WI38 (cell line): Measurements from ENCODE around the gene FMO3.

ENCODE experiments used
- H3K4me3 ChIP-seq: 2 replicates; pipeline ENCODE4 v1.5.1; 2011; ENCODE audit warnings: low read depth, mild to moderate bottlenecking, control low read depth, low read length
- TF ChIP-seq, protein P1 (sequence below): IDR thresholded peaks from 2 replicates; pipeline ENCODE4 v1.5.1; 2012; ENCODE audit warnings: low read depth, mild to moderate bottlenecking, control low read depth, low read length

The FMO3 gene

GRCh38 chr1:171103862-171104261, 13.2 kb downstream of the FMO3 start:
- TF ChIP-seq, protein P1, sequence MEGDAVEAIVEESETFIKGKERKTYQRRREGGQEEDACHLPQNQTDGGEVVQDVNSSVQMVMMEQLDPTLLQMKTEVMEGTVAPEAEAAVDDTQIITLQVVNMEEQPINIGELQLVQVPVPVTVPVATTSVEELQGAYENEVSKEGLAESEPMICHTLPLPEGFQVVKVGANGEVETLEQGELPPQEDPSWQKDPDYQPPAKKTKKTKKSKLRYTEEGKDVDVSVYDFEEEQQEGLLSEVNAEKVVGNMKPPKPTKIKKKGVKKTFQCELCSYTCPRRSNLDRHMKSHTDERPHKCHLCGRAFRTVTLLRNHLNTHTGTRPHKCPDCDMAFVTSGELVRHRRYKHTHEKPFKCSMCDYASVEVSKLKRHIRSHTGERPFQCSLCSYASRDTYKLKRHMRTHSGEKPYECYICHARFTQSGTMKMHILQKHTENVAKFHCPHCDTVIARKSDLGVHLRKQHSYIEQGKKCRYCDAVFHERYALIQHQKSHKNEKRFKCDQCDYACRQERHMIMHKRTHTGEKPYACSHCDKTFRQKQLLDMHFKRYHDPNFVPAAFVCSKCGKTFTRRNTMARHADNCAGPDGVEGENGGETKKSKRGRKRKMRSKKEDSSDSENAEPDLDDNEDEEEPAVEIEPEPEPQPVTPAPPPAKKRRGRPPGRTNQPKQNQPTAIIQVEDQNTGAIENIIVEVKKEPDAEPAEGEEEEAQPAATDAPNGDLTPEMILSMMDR: no peak
- H3K4me3 ChIP-seq: no peak overlapping the region

DNA sequence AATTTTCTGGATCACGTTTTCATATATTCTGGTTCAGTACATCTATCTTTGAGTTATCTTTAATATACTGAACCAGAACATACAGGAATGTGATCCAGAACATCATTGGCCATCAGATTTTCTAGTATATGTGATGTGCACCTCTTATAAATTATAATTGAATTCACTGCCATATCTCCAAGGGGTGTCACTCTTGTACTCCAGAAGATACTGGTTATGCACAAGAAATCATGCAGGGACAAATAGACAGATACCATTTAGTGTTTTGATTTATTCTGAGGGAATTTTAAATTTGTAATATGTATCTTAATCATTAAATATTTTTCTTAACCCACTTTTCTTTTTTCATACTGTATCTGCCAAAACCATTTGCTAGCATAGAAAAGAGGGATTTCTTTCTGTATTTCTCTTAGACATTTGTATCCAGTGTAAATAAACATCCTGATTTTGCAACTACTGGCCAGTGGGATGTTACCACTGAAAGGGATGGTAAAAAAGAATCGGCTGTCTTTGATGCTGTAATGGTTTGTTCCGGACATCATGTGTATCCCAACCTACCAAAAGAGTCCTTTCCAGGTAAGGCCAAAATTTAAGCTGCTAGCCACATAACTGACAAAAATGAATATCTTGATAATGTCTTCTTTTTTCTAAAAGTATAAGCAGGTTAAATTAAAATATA, 16.7 kb downstream of the FMO3 start:
- TF ChIP-seq, protein P1: no peak
- H3K4me3 ChIP-seq: no peak overlapping the region

- H3K4me3 ChIP-seq: no peak overlapping the region
- TF ChIP-seq, protein P1: no peak
These were observed 17.3 kb downstream of the FMO3 start for GRCh38 chr1:171107969-171108368.

DNA sequence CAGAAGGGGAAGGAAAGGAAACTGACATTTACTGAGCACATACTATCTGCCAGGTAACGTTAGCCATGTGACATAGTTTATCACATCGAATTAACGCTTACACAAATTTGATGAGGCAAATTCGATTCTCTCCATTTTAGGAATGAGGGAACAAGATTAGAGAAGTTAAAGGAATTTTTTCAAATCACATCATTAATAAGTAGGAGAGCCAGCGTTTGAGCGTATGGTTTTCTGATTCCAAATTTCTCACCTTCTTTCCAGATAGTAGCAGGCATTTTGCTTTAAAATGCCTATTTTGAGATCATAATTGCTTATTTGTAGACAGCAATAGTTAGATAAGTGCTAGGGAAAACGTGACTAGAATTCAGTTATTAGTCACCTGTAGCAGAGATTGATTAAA, 19.3 kb downstream of the FMO3 start:
- TF ChIP-seq, protein P1: no peak
- no peak overlapping the region for H3K4me3 ChIP-seq

DNA sequence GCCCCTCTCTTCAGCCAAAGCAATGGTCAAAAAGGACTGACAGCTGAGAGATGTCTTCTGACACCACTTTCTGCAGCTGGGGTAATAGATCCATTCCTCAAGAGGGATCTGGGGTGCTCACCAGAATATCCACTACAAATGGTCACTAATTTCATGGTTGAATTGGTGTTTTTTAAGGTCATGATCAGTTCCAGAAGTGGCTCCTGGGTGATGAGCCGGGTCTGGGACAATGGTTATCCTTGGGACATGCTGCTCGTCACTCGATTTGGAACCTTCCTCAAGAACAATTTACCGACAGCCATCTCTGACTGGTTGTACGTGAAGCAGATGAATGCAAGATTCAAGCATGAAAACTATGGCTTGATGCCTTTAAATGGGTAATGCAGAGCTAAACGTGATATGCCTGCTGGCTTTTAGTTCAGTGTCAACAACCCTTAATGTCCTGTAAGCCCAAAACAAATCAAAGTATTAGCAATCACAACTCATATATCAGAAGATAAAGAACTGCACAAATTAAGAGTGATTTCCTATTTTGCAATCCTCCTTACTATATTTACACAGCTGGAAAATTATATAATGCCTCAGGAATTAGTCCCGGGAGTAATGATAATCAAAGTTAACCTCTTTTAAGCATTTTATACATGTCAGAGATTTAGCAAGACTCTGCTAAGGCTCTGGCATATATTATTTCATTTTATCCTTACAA, 20.1 kb downstream of the FMO3 start:
- TF ChIP-seq, protein P1: no peak
- no peak overlapping the region for H3K4me3 ChIP-seq

- TF ChIP-seq, protein P1: no peak
- H3K4me3 ChIP-seq: no peak overlapping the region
These were observed 21.4 kb downstream of the FMO3 start for GRCh38 chr1:171112119-171112518.

GRCh38 chr1:171113382-171113781, 22.7 kb downstream of the FMO3 start:
- H3K4me3 ChIP-seq: no peak overlapping the region
- TF ChIP-seq, protein P1: no peak
